ENCODE results near the gene CRYBG1. TPM values are rescaled to one million over a fixed set of nuclear protein-coding genes. Genes with fewer than 3 reads are reported as not detected.

Gene CRYBG1
- total and polyA plus RNA-seq, 2 of the 13 experiments (the other 11 are each of a cell fraction or from before 2014, with no cell fraction given): 10.1 to 21.9 TPM

DNA sequence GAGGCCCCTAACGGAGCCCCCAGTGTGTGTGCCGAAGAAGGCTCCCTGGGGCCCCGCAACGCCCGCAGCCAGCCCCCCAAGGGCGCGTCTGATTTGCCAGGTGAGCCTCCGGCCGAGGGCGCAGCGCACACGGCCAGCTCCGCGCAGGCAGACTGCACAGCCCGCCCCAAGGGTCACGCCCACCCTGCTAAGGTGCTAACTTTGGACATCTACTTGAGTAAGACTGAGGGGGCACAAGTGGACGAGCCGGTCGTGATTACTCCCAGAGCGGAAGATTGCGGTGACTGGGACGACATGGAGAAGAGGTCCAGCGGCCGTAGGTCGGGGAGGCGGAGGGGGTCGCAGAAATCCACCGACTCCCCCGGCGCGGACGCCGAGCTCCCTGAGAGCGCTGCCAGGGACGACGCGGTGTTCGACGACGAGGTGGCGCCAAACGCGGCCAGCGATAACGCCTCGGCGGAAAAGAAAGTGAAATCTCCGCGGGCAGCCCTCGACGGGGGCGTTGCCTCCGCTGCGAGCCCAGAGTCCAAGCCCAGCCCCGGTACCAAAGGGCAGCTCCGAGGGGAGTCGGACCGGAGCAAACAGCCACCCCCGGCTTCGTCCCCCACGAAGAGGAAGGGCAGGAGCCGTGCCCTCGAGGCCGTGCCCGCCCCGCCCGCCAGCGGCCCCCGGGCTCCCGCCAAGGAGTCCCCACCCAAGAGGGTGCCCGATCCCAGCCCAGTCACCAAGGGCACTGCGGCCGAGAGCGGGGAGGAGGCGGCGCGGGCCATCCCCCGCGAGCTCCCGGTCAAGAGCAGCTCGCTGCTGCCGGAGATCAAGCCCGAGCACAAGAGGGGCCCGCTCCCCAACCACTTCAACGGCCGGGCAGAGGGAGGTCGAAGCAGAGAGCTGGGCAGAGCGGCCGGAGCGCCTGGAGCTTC is 151.8 kb downstream of the CRYBG1 start (continued):
- TF ChIP-seq ZNF512B (CRISPR knock-in tag; IDR thresholded peaks at IDR 0.05; ENCODE audit: borderline replicate concordance): no peak
- peak; percentile 53 for TF ChIP-seq DR1 (CRISPR knock-in tag; IDR thresholded peaks at IDR 0.05)
- TF ChIP-seq HNRNPL (IDR thresholded peaks at IDR 0.05; ENCODE audit: low read depth, low read length): peak; percentile 80; the same call in 1 of the 2 replicates
- TF ChIP-seq ATRX (CRISPR knock-in tag; IDR thresholded peaks at IDR 0.05; ENCODE audit: borderline replicate concordance): no peak
- TF ChIP-seq, protein P1, sequence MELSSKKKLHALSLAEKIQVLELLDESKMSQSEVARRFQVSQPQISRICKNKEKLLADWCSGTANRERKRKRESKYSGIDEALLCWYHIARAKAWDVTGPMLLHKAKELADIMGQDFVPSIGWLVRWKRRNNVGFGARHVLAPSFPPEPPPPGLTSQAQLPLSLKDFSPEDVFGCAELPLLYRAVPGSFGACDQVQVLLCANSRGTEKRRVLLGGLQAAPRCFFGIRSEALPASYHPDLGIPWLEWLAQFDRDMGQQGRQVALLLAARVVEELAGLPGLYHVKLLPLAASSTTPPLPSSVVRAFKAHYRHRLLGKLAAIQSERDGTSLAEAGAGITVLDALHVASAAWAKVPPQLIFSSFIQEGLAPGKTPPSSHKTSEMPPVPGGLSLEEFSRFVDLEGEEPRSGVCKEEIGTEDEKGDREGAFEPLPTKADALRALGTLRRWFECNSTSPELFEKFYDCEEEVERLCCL (CRISPR knock-in tag; IDR thresholded peaks at IDR 0.05; ENCODE audit: borderline replicate concordance): peak; percentile 87; the same call in 1 of the 2 replicates
- peak; percentile 71; the same call in 1 of the 2 replicates for TF ChIP-seq ZNF556 (CRISPR knock-in tag; IDR thresholded peaks at IDR 0.05; ENCODE audit: borderline replicate concordance)
- TF ChIP-seq ATF2 (CRISPR knock-in tag; IDR thresholded peaks at IDR 0.05): peak; percentile 31; the same call in 1 of the 2 replicates
- no peak for TF ChIP-seq ZNF646 (CRISPR knock-in tag; IDR thresholded peaks at IDR 0.05)
- TF ChIP-seq KLF9 (CRISPR knock-in tag; IDR thresholded peaks at IDR 0.05; ENCODE audit: low read depth): peak; percentile 74; the same call in 1 of the 2 replicates
- TF ChIP-seq, protein P2, sequence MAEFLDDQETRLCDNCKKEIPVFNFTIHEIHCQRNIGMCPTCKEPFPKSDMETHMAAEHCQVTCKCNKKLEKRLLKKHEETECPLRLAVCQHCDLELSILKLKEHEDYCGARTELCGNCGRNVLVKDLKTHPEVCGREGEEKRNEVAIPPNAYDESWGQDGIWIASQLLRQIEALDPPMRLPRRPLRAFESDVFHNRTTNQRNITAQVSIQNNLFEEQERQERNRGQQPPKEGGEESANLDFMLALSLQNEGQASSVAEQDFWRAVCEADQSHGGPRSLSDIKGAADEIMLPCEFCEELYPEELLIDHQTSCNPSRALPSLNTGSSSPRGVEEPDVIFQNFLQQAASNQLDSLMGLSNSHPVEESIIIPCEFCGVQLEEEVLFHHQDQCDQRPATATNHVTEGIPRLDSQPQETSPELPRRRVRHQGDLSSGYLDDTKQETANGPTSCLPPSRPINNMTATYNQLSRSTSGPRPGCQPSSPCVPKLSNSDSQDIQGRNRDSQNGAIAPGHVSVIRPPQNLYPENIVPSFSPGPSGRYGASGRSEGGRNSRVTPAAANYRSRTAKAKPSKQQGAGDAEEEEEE (CRISPR knock-in tag; IDR thresholded peaks at IDR 0.05; ENCODE audit: borderline replicate concordance): no peak
- no peak for TF ChIP-seq TEAD2 (CRISPR knock-in tag; IDR thresholded peaks at IDR 0.05)
- 0 out of 2 replicates have a peak, but pooled peaks have one; percentile 55 for TF ChIP-seq CBX2 (IDR thresholded peaks at IDR 0.05; ENCODE audit: low read depth, low read length)
- no peak for TF ChIP-seq CBX2 (CRISPR knock-in tag; IDR thresholded peaks at IDR 0.05; ENCODE audit: low read depth)
